Ramos (cell line): ENCODE results near the gene KLHL35.

Experiments
- in situ Hi-C: fragments of 300-500 bp; cut with MboI; formaldehyde crosslinking; loops from one replicate; pipeline ENCODE4 v1.14.3; 2022; ENCODE audit warnings: low sequenced_read_pairs; ENCODE audit not compliant: unreplicated experiment

The KLHL35 gene

DNA sequence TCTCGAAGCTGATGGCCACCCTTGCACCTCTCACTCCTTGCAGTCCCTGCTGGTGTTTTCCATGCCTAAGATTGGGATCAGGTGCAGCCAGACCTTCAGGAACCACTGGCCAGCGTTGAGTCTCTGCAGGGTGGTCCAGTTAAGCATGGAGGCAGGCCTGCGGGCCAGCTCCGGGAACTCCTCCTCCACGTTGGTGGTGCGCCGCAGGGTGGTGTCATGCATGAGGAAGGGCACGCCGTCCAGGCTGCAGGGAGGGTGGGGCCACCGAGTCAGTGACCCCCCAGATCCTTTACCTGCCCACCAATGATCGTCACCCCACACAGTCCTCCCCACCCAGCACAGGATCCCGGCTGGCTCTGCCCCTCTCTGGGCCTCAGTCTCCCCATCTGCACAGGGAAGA is 10.0 kb upstream of the KLHL35 start:
- in situ Hi-C loops = no loop called here

DNA sequence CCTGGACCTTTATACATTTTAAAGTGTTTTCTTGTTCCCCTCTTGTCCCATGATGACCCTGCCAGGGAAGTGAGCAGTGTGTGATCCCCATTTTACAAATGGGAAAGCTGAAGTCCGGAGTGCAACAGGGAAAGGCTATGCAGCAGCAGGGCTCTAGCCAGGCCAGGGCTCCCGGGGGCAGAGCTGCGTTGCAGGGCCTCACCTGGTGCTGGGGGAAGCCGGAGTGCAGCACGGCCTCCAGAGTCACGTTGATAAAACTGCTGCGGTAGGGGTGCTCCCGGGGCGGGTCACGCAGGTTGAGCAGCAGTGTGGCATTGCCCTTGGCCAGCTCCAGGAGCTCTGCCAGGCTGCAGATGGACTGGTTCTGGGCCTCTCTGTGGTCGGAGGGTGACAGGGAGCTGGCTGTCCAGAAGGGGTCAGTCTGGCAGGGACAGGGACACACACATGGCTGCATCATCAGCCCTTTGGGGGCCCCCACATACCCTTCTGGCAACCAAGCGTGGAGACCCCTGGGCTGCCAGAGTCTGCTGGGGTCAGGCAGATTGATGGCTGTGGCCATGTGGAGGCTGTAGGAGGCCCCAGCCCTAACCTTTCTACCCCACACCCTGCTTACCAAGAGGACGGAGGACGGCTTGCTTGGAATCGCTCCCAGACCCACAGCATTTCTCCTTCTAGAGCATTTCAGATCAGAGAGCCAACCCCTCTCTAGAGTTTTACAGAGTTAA is 9.3 kb upstream of the KLHL35 start:
- in situ Hi-C loops = no loop called here

DNA sequence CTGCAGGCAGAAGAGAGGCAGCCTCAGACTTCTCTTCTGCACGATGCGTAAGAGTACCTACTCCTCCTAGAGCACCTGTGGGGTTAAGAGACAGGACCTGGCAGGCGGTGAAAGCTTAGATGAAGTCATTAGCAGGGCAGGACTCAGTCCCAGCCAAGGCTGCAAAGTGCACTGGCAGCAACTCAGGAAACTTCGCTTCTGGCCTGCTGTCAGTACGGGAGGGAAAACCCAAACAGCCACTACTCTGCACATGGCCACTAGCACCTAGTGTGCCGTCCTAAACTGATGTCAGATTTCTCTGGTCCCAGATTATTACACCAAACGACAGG is 8.8 kb upstream of the KLHL35 start:
- in situ Hi-C loops = no loop called here

DNA sequence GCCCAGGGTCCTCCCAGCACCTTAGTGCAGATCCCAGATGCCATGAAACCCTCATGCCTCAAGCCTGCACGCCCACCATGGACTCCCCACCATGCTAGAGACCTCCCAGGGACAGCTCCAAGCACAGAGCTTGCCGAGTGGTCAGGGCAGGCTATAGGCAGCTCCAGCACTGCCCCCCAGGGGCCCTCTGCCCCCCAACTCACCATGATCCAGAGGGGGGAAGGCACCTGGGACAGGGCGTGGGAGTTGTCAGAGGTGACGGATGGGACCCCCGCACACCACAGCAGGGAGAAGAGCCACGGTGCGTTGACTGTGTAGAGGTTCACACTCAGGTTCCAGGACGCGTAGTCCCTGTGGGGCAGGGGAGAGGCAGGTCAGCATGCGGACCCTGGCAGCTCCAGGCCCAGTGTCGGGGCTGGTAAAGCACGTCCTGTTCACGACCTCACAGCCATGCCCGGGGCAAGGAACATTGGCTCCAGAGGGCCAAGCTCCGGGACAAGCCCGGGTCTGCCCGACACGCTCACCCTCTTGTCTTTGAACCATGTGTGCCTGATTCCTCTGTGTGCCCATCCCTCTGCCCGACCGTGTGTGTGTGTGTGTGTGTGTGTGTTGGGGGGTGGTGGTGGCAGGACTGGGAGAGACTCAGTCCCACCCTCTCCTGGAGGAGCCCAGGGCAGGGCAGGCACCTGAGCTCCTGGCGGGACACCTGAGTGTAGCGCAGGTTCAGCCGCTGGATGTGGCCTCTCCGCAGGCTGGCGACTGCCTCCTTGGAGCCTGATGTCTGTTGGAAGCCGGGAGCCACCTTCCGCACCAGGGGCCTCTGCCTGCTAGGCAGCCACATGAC is 8.2 kb upstream of the KLHL35 start:
- in situ Hi-C loops = no loop called here

DNA sequence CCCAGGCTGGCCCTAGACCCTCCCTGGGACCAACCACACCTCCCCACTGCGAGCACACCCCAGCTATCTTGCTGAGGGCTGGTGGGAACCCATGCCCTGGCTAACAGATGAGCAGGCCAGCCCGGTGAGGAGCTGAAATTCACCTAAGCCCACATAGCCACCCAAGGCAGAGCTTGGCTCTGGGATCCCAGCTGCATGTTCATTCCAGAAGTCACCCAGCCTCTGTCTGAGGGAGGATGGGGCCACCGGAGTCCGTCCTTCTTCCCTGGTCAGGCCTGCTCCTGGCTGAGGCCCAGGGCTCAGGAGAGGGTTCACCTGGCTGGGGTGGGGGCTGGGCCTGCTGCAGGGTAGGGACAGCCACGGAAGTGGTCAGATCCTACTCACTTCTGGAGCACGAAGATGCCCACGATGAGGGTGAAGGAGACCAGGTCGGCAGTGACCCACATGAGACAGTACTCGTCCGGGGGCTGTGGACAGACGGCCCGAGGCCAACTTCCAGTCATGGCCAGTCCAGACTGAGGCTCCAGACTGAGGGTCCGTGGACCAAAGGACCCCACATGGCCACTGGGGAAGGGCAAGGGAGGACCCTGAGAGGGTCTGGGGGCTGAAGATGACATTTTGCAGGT is 6.6 kb upstream of the KLHL35 start:
- in situ Hi-C loops = no loop called here

DNA sequence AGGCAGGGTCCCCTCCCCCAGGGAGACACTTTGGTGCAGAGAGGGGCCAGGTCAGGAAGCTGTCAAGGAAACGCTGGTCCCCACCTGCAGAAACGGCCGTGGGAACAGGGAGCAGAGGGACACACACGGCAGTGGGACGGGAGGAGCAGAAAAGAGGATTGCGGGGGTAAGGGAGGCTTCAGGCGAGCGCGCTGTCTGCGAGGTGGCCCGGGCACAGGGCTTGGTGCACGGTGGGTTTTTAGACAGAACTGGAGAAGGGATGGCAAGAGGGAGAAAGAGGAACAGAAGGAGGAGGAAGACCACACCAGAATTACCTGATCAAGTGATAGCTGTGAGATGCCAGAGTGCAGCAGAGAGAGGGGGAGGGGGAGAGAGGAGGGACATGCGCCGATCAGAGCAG is 6.0 kb upstream of the KLHL35 start:
- in situ Hi-C loops = no loop called here

DNA sequence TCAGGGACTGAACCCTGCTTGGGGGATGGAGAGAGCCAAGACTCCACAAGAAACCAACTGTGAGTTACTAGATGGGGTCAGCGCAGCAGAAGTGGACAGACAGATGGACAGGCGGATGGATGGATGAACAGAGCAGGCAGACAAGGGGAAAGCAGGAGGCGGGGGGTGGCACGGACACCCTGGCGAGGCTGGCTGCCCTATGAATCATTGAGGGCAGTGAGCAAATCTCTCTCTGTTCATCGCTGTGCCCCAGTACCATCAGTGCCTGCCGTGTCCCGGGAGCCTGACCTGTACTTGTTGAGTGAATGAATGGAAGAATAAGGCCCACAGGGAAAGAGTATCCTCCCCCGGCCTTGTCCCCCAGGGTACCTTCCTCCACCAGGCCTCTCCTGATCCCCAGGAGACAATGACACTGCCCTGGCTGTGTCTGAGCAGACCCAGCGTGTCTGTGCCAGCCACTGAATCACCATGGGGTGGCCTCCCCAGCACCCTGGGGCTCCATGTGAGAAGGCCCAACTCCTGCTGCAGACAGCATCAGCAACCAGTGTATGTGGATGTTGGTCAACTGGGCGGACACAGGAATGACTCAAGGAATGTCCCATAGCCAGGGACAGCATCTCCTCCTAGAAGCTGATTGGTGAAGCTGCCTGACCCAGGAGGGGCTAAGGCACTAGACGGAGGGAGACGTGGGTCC is 5.1 kb upstream of the KLHL35 start:
- in situ Hi-C loops = no loop called here

DNA sequence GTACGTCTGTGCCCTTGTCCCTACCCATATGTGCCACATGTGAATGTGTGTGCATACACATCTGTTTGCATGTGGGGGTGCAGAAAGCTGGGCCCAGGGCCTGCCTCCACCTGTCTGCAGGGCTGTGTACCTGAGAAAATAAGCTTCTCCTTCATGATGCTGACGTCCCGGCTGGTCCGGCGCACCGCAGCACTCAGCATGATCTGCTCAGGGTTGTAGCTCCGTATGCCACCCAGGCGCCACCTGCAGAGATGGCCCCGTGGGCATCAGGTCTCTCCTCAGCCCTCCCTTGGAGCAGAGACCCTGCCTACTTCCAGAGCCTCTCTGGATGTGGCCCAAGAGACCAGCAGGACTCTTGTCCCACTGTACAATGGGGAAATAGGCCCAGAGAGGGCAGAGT is 3.8 kb upstream of the KLHL35 start:
- in situ Hi-C loops = no loop called here

DNA sequence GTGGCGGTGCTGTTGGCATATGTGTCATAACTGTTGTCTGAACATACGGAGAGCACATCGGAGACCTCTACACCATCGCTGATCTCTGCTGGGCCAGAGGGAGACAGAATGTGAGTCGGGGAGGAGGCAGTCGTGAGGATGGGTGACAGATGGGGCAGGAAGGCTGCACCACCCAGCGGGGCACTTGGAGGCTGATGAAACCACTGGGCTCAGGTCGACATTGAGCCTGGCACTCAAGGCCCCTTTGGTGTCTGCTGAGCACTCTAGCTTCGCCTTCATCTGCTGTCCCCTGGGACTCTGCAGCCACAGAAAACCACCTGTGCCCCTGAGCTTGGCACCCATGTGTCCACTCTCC is 2.5 kb upstream of the KLHL35 start:
- in situ Hi-C loops = no loop called here

DNA sequence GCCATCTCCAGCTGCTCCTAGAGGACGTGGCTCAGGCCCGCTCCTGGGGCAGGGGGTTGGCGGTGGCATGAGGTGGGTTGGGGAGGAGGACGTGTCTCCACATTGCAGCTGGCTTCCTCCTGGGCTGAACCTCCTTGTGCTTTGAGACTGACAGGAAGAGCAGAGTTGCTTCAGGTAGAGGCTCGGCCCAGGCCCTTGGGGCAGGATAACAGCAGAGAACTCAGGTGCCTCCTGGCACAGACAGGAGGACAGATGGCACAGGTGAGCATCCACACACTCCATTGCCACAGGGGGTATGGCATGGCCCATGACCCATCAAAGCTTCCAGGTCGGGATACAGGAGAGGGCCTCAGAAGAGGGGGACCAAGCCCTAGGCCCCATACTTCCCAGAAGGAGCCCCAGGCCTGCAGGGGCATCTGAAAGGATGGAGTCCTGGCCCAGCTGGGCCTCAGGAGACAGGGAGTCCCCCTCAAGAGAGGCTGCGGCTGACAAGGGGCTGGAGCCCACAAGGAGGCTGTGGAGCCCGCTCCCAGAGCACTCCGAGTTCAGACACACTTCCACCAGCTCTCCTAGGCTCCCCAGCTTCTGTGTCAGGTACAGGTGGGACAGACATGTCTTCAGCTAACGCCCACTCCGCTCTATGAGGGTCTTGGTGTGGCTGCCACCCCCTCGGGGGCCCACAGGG is 2.0 kb upstream of the KLHL35 start:
- in situ Hi-C loops = no loop called here

DNA sequence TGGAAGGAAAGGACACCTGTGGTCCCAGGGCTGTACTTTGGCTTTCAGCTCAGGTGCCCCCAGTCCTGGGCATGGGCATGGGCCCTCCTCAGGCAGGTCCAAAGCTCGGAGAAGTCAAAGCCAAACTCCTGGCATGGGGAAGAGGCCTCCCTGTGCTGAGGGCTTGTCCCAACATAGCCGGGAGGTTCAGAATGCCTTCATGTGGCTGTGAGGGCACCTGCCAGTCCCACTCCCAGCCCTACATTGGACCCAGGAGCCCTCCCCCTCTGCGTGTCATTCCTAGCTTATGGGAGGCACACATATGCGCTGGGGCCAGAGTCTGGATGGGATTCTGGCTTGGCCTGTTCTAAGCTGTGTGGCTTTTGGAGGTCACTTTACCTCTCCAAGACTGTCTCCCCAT is 1.0 kb upstream of the KLHL35 start:
- in situ Hi-C loops = no loop called here

DNA sequence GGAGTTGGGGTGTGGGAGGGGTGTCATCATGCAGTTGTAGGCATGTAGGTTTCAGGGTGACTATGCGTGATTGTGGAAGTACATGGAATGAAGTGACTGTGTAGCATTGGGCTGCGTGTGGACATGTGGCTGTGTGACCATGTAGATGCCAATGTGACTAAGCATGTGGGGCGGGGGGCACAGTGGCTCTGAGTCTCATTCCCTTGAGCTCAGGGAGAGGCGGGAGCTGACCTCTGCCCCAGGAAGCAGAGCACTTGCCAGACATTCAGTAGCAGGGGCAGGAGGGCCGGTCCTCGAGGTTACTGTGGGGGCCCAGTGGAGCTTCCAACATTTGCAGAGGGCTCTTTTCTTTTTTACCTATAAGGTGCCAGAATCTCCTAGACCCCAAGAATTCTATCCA is 440 bp upstream of the KLHL35 start:
- in situ Hi-C loops = no loop called here

DNA sequence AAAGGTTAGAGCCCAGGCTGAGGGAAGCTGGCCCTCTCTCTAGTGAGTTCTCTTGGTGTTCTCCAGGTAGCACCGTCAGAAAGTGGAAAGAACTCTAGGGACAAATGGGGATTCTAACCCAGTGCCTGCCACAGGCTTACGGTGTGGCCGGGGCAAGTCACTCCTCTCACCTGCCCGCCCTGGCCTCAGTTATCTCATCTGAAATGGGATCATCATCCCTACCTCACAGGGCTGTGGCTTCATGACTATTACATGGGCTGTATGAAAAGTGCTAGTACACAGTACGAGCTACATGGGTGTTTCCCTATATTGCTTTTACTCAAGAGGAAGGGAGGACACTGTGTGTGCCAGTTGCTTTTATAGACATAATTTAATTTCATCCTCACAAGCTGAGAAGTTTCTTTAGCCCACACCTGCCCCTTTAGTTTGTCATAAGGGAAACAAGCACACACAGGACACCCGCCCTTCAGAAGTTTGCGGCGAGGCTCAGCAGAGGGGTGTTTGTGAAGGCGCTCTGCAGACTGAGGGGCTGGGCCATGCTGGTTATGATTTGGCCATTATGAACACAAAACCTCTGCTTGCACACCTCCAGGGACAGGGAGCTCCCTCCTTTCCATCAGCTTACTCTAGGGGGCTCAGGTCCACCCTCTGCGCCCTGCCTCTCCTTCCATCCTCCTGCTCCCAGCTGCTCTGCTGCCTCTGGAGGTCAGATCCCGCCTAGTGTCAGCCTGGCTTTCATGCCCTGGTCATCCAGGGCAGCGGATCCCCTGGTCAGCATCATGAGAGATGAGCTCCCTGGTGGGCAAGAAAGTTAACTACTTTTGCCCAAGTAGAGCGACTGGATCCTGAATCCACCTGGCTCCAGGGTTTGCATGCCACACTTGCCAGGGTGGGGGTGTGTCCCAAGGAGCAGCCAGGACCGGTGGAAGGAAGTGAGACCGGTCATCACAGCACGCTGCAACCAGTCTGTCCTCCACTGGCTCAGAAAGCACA is 1.2 kb downstream of the KLHL35 start:
- in situ Hi-C loops = no loop called here

DNA sequence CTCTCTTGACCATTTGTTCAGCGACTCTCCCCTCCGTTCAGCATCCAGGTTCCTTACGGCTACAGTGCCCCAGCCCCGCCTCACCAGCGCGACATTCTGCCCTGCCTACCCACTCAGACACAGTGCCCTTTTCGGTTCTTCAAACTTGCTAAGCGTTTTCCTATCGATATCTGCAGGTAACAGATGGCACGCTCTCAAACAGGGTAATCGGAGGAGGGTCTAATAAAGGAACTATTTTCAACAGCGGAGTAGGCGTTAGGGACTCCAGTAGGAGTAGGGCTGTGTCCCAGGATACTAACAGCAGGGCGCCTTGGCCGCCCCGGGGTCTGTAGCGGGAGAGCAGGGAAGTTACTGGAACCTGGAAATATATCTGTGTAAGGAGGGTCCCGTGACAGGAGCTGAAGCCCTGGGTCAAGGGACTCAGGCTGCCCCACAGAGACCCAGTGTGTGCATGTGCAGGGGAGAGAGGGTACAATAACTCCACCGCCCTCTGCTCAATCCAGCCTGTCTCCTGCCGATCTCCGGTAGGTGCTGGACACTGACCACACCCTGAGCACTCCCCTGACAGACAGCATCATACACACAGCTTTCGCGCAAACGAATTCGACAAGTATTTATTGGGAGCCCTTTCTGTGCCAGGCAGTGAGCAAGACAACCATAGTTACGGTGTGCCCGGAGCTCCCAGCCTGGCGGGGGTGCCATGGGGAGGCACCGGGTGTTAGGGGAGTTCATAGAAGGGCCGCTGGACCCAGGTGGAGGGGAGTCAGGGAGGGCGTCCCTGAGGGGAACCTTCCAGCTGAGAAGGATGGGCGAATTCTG is 2.1 kb downstream of the KLHL35 start:
- in situ Hi-C loops = no loop called here

DNA sequence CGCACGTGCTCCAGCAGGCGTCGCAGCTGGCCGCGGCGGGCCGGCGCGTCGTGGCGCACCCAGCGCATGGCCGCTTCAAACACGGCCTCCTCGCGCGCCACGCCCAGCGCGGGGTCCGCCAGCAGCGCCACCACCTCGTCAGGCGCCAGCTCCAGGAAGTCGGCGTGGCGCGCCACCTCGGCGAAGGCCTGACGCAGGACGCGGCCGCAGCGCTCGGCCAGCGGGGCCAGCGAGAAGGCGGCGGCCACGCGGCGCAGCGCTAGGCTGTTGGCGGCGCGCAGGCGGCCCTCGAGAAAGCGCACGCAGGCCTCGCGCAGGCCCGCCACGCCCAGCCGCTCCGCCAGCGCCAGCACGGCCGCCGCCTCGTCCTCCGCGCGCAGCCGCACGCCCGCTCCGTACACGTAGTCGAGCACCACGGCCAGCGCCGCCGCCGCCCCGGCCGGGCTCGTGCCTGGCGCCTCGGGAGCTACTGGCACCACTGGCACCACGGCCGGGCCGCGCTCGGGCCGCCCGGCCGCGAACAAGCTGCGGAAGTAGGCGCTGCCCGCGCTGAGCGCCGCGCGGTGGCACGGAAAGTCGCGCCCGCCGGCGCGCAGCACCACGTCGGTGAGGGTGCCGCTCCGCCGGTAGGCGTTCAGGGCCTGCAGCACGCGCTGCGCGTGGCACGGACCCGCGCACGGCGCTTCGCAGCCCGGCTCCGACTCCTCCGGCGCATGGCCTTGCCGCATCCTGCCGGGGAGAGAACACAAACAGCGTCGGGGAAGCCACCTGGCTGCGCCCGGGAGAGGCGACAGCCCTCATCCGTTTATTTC is 2.9 kb downstream of the KLHL35 start:
- in situ Hi-C loops = no loop called here

DNA sequence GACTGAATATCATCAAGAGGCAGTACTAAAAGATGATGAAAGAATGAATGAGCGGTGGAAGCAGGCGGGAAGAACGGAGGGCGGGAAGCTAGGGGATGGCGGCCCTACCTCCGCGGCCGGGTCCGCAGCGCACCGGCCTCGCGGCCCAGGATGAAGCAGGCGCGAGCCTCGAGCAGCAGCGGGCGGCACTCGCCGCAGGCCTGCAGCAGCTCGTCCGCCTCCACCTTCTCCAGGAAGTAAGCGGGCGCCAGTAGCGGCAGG is 3.4 kb downstream of the KLHL35 start:
- in situ Hi-C loops = no loop called here

DNA sequence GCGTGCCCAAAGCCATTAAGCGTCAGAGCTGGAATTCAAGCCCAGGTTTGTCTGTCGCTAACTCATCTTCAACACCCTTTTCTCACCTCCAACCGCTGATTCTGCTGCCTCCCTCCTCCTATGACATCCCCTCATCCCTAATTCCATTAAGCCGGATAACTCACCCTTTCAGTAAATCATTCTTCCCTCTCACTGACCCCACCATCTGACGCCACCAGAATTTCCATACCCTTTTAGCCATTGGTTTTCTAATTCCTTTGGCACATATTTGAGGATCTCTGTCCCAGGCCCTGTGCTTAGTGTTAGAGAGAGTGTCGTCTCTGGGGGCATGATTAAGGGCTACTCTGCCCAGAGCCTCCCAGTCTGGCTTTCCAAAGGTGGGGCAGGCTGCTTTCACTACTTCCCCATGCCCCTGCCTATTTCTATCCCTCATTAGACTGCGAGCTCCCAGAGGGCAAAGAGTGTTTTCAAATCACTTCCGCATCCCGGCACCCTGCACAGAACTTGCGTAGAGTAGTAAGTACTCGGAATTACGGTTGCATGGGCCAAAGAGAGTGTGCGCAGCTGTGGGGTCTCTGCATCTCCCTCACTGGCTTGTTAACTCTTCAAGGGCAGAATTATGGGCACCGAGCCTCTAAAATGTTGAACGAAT is 3.9 kb downstream of the KLHL35 start:
- in situ Hi-C loops = no loop called here
